NCI-H1930 (cell line): Measurements from ENCODE around the gene XAF1.
"Not testable (repeated sequence)": the region's sequence is repeated elsewhere in the genome, so short reads cannot be mapped to it uniquely, and the experiment has no call there.

Experiments used
- DNase-seq, 2 experiments: peaks; one replicate each; lab custom pipeline; 2025; lab: John Stamatoyannopoulos, UW

The XAF1 gene

GRCh38 chr17:6753546-6753945 is 2.3 kb upstream of the XAF1 start:
- DNase-seq, result no peak

GRCh38 chr17:6755281-6755680 is 565 bp upstream of the XAF1 start:
- no peak for DNase-seq

- no peak for DNase-seq
Measured at GRCh38 chr17:6756425-6757031, 682 bp downstream of the XAF1 start.

- no peak for DNase-seq
Measured at GRCh38 chr17:6757747-6758146, 1.9 kb downstream of the XAF1 start.

- no peak for DNase-seq
Measured at GRCh38 chr17:6761779-6762178, 5.9 kb downstream of the XAF1 start.

GRCh38 chr17:6768447-6768846 is 12.6 kb downstream of the XAF1 start:
- DNase-seq, result no peak

GRCh38 chr17:6772016-6772415 is 16.2 kb downstream of the XAF1 start:
- DNase-seq, result no peak

GRCh38 chr17:6774906-6775305 is 19.1 kb downstream of the XAF1 start:
- not testable (repeated sequence) for DNase-seq

GRCh38 chr17:6775871-6776405 is 20.1 kb downstream of the XAF1 start, which contains the start of gene FBXO39:
TSS of gene FBXO39 (plus strand) at chr17:6776215. CDS start at chr17:6779869, 3,654 bp downstream.
- DNase-seq, result no peak

- DNase-seq, result no peak
Measured at GRCh38 chr17:6779411-6779810, 23.6 kb downstream of the XAF1 start.

- no peak for DNase-seq
Measured at GRCh38 chr17:6780001-6780400, 24.2 kb downstream of the XAF1 start.

GRCh38 chr17:6780886-6781285 is 25.0 kb downstream of the XAF1 start:
- DNase-seq, result no peak

GRCh38 chr17:6782244-6782643 is 26.4 kb downstream of the XAF1 start:
- no peak for DNase-seq

GRCh38 chr17:6786618-6787017 is 30.8 kb downstream of the XAF1 start:
- no peak for DNase-seq

GRCh38 chr17:6787081-6787693 is 31.3 kb downstream of the XAF1 start:
- no peak for DNase-seq

- no peak for DNase-seq
Measured at GRCh38 chr17:6789146-6789545, 33.3 kb downstream of the XAF1 start.

GRCh38 chr17:6793748-6794493 is 38.1 kb downstream of the XAF1 start:
- DNase-seq, result no peak

- no peak for DNase-seq
Measured at GRCh38 chr17:6796017-6796886, 40.4 kb downstream of the XAF1 start.

- DNase-seq, result no peak
Measured at GRCh38 chr17:6796887-6797490, 41.1 kb downstream of the XAF1 start.

GRCh38 chr17:6797718-6798351 is 42.0 kb downstream of the XAF1 start:
- no peak for DNase-seq

GRCh38 chr17:6799738-6800137 is 43.9 kb downstream of the XAF1 start:
- no peak for DNase-seq
